GM10266 (cell line): ENCODE measurements around the gene VDAC1.

Source experiments
- DNase-seq: peaks from one replicate; pipeline ENCODE4 v3.0.0; 2012; ENCODE audit errors: extremely low spot score
- TF ChIP-seq, protein P1 (sequence below): IDR thresholded peaks from 2 replicates; pipeline ENCODE4 v1.5.1; 2012; ENCODE audit warnings: mild to moderate bottlenecking, low read depth; ENCODE audit not compliant: control insufficient read depth, insufficient read depth; ENCODE audit errors: missing control alignments

The VDAC1 gene

GRCh38 chr5:133933670-133934295, 71.0 kb downstream of the VDAC1 start:
- TF ChIP-seq, protein P1, sequence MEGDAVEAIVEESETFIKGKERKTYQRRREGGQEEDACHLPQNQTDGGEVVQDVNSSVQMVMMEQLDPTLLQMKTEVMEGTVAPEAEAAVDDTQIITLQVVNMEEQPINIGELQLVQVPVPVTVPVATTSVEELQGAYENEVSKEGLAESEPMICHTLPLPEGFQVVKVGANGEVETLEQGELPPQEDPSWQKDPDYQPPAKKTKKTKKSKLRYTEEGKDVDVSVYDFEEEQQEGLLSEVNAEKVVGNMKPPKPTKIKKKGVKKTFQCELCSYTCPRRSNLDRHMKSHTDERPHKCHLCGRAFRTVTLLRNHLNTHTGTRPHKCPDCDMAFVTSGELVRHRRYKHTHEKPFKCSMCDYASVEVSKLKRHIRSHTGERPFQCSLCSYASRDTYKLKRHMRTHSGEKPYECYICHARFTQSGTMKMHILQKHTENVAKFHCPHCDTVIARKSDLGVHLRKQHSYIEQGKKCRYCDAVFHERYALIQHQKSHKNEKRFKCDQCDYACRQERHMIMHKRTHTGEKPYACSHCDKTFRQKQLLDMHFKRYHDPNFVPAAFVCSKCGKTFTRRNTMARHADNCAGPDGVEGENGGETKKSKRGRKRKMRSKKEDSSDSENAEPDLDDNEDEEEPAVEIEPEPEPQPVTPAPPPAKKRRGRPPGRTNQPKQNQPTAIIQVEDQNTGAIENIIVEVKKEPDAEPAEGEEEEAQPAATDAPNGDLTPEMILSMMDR = no peak
- DNase-seq = no peak

- TF ChIP-seq, protein P1 = no peak
- no peak for DNase-seq
These were observed 71.6 kb downstream of the VDAC1 start for GRCh38 chr5:133933169-133933509.

DNA sequence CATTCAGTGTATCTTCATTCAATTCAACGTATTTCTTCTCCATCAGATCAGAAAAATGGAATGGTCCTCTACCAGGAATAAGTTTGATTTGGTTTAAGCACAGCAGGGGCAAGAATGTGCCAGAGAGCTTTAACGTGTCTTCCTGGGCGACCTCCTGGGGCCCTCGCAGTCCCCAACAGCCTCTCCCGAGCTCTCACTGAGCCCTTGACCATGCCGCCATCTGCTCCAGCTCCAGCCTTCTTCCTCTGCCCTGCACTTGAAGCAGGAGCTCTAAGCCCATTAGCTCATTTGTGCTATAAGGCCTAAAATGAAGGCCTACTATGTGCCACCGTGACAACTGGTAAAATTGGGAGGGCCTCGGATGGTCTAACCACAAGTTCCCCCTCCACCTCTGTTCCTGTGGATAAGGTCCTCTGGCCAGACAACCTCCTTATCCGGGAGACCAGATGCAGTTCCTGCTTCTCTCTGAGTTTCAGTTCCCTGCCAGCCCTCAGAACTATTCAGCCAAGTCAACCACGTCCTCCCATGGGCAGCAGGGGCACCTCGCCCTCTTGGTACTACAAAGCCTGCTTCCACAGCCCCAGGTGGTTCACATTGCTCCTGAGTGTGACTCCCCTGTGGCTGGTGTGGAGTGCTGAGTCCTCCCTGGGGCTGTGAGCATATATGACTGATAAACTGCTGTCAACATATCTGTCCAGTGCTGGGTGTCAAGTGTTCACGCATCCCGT, 72.2 kb downstream of the VDAC1 start:
- no peak for DNase-seq
- TF ChIP-seq, protein P1 = no peak

GRCh38 chr5:133931546-133931945, 73.2 kb downstream of the VDAC1 start:
- TF ChIP-seq, protein P1 = no peak

DNA sequence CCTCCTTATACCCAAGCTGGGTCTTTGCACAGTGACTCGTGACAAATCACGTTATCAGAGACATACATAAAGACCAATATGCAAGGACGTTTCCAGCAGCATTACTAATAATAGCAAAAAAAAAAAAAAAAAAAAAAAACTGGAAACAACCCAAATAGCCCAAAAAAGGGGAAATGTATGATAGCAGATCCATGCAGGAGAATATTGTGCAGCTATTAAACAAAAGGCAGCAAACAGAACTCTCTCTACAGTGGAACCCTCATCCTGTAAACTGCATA, 74.0 kb downstream of the VDAC1 start:
- DNase-seq = no peak
- TF ChIP-seq, protein P1 = no peak

More at GRCh38 chr5:133931546-133931945, 73.2 kb downstream of the VDAC1 start:
- DNase-seq = no peak

GRCh38 chr5:133930061-133930812, 74.5 kb downstream of the VDAC1 start:
- TF ChIP-seq, protein P1 = no peak
- peak; percentile 62 for DNase-seq

DNA sequence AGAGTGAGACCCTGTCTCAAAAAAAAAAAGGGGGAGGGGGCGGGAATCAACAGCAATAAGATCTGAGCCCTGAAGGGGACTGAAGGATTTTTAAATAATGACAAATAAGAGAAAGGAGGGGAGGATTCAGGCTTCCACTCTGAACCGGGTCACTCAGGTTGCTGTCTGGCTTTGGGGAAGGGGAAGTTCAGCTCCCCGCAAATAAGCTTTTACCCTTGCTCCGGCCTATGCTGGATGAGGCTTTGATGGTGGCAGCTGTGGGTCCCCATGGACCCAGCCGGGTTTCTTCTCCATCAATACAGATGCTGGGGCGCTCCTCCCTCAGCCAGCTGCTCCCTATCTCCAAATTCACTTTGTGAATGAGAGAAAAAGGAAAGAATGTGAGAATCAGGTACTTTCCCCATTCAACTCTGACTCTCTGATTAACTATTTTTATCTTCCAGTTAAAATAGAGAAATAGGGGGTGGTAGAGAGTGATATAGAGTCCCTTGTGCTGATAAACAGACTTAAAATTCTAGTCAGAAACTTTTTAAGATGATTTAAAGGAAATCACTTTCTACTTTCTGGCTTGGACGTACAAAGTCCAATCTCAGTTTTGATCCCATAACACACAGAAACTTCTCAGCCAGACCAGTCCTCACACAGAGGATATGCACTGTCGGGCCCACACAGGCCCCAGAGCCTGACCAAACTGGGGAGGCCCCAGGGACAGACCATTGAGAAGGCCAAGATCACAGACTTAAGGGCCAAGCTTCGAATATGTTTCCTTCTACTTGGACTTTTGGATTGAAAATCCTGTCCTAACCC, 76.0 kb downstream of the VDAC1 start:
- TF ChIP-seq, protein P1 = no peak
- DNase-seq = peak; percentile 49
